ENCODE results near the gene FILIP1.
"Not testable (repeated sequence)": the region's sequence is repeated elsewhere in the genome, so short reads cannot be mapped to it uniquely, and the experiment has no call there.

DNA sequence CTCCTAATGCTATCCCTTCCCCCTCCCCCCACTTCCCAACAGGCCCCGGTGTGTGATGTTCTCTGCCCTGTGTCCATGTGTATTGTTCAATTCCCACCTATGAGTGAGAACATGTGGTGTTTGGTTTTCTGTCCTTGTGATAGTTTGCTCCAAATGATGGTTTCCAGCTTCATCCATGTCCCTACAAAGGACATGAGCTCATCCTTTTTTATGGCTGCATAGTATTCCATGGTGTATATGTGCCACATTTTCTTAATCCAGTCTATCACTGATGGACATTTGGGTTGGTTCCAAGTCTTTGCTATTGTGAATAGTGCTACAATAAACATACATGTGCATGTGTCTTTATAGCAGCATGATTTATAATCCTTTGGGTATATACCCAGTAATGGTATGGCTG lies 60.8 kb downstream of the FILIP1 start:
- TF ChIP-seq, protein P1, sequence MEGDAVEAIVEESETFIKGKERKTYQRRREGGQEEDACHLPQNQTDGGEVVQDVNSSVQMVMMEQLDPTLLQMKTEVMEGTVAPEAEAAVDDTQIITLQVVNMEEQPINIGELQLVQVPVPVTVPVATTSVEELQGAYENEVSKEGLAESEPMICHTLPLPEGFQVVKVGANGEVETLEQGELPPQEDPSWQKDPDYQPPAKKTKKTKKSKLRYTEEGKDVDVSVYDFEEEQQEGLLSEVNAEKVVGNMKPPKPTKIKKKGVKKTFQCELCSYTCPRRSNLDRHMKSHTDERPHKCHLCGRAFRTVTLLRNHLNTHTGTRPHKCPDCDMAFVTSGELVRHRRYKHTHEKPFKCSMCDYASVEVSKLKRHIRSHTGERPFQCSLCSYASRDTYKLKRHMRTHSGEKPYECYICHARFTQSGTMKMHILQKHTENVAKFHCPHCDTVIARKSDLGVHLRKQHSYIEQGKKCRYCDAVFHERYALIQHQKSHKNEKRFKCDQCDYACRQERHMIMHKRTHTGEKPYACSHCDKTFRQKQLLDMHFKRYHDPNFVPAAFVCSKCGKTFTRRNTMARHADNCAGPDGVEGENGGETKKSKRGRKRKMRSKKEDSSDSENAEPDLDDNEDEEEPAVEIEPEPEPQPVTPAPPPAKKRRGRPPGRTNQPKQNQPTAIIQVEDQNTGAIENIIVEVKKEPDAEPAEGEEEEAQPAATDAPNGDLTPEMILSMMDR (IDR thresholded peaks at IDR 0.05; ENCODE audit: borderline replicate concordance, extremely low read depth, low read length, poor library complexity, severe bottlenecking) = not testable (repeated sequence)
- TF ChIP-seq EZH2 (IDR thresholded peaks at IDR 0.05; ENCODE audit: borderline replicate concordance, low read depth, low read length, severe bottlenecking) = not testable (repeated sequence)

All from DND-41 (cell line).